HL-60 (cell line): ENCODE data around the gene JTB.

Experiments used
- DNase-seq, 2 experiments: peaks; one replicate each; pipeline ENCODE4 v3.0.0-alpha.2; 2010 to 2020; ENCODE audit warnings: low read depth in 1 of 2, low spot score in 1 of 2
- H3K27ac ChIP-seq: fragments of 250-450 bp; sonication (Bioruptor Pico); replicated peaks from 2 replicates; pipeline ENCODE4 v1.5.1; 2020; ENCODE audit warnings: mild to moderate bottlenecking, moderate library complexity
- H3K27me3 ChIP-seq: fragments of 250-450 bp; sonication (Bioruptor Pico); 2 replicates; pipeline ENCODE4 v1.5.1; 2021; ENCODE audit warnings: mild to moderate bottlenecking, moderate library complexity; ENCODE audit not compliant: insufficient read depth, poor library complexity, severe bottlenecking
- H3K4me3 ChIP-seq: replicated peaks from 2 replicates; pipeline ENCODE4 v1.5.1; 2011; ENCODE audit warnings: mild to moderate bottlenecking, control low read depth, low read length; ENCODE audit not compliant: insufficient read depth
- CTCF ChIP-seq: IDR thresholded peaks from one replicate; pipeline ENCODE4 v1.5.1; 2011; ENCODE audit warnings: low read length, control low read depth, inconsistent platforms; ENCODE audit not compliant: insufficient read depth
- GABPA ChIP-seq: IDR thresholded peaks from 2 replicates; pipeline ENCODE4 v1.6.1; 2012; ENCODE audit warnings: low read depth
- POLR2AphosphoS5 ChIP-seq: IDR thresholded peaks from 2 replicates; pipeline ENCODE4 v1.6.1; 2012; ENCODE audit warnings: low read depth
- REST ChIP-seq: IDR thresholded peaks from 2 replicates; pipeline ENCODE4 v1.6.1; 2012; ENCODE audit warnings: low read depth; ENCODE audit not compliant: insufficient replicate concordance
- SPI1 ChIP-seq: IDR thresholded peaks from 2 replicates; pipeline ENCODE4 v1.6.1; 2012; ENCODE audit warnings: low read depth, mild to moderate bottlenecking, borderline replicate concordance

JTB gene

GRCh38 chr1:153954826-153955225 is 22.6 kb downstream of the JTB start:
- Histone ChIP-seq H3K27me3 (no peaks in the 10 kb centered on the region), H3K4me3 (no peak overlapping the region), H3K27ac (no peak overlapping the region)
- TF ChIP-seq CTCF = no peak
- no peak for TF ChIP-seq POLR2AphosphoS5
- no peak for TF ChIP-seq REST
- no peak for DNase-seq

GRCh38 chr1:153953859-153954365 is 23.6 kb downstream of the JTB start:
- Histone ChIP-seq H3K27me3 (no peaks in the 10 kb centered on the region), H3K4me3 (no peak overlapping the region), H3K27ac (no peak overlapping the region)
- no peak for TF ChIP-seq POLR2AphosphoS5
- no peak for TF ChIP-seq GABPA
- TF ChIP-seq SPI1 = no peak
- TF ChIP-seq CTCF = no peak
- no peak for TF ChIP-seq REST
- no peak for DNase-seq

- Histone ChIP-seq H3K27ac (no peak overlapping the region), H3K4me3 (no peak overlapping the region), H3K27me3 (no peaks in the 10 kb centered on the region)
- TF ChIP-seq SPI1 (no peak), REST (no peak), CTCF (no peak), GABPA (no peak), POLR2AphosphoS5 (no peak)
- DNase-seq = no peak
These were observed 25.7 kb downstream of the JTB start for GRCh38 chr1:153951801-153952200.
